Measurements from ENCODE around the gene PDP2.

The PDP2 gene

GRCh38 chr16:66849021-66849420 is 31.3 kb upstream of the PDP2 start:
- TF ChIP-seq CTCF (IDR thresholded peaks at IDR 0.05; ENCODE audit: insufficient read depth, low read length, poor library complexity, severe bottlenecking): no peak
- Histone ChIP-seq H3K36me3 (ENCODE audit: control insufficient read depth, insufficient read depth, low read length) (no peaks in the 10 kb centered on the region), H3K4me3 (replicated peaks; ENCODE audit: low read depth, low read length) (no peak overlapping the region), H3K27me3 (replicated peaks; ENCODE audit: control insufficient read depth, insufficient read depth, low read length) (no peaks in the 10 kb centered on the region; the same call in none of the 2 replicates)
- no peak for DNase-seq (ENCODE audit: extremely low read depth, insufficient read length)

GRCh38 chr16:66849549-66849948 is 30.8 kb upstream of the PDP2 start:
- Histone ChIP-seq H3K36me3 (ENCODE audit: control insufficient read depth, insufficient read depth, low read length) (no peaks in the 10 kb centered on the region), H3K4me3 (replicated peaks; ENCODE audit: low read depth, low read length) (no peak overlapping the region), H3K27me3 (replicated peaks; ENCODE audit: control insufficient read depth, insufficient read depth, low read length) (no peaks in the 10 kb centered on the region; the same call in none of the 2 replicates)
- no peak for DNase-seq (ENCODE audit: extremely low read depth, insufficient read length)
- no peak for TF ChIP-seq CTCF (IDR thresholded peaks at IDR 0.05; ENCODE audit: insufficient read depth, low read length, poor library complexity, severe bottlenecking)

- H3K4me3 ChIP-seq (replicated peaks; ENCODE audit: low read depth, low read length): no peak overlapping the region
- no peaks in the 10 kb centered on the region; the same call in 1 of the 2 replicates for H3K27me3 ChIP-seq (replicated peaks; ENCODE audit: control insufficient read depth, insufficient read depth, low read length)
- no peak for DNase-seq (ENCODE audit: extremely low read depth, insufficient read length)
- no peak for TF ChIP-seq CTCF (IDR thresholded peaks at IDR 0.05; ENCODE audit: insufficient read depth, low read length, poor library complexity, severe bottlenecking)
- H3K36me3 ChIP-seq (ENCODE audit: control insufficient read depth, insufficient read depth, low read length): no peaks in the 10 kb centered on the region
Observed at GRCh38 chr16:66850115-66850815, 30.1 kb upstream of the PDP2 start.

- H3K36me3 ChIP-seq (ENCODE audit: control insufficient read depth, insufficient read depth, low read length): no peaks in the 10 kb centered on the region
- DNase-seq (ENCODE audit: extremely low read depth, insufficient read length): no peak
- TF ChIP-seq CTCF (IDR thresholded peaks at IDR 0.05; ENCODE audit: insufficient read depth, low read length, poor library complexity, severe bottlenecking): no peak
- no peak overlapping the region for H3K4me3 ChIP-seq (replicated peaks; ENCODE audit: low read depth, low read length)
- H3K27me3 ChIP-seq (replicated peaks; ENCODE audit: control insufficient read depth, insufficient read depth, low read length): no peaks in the 10 kb centered on the region; the same call in 1 of the 2 replicates
Observed at GRCh38 chr16:66851166-66851964, 28.9 kb upstream of the PDP2 start.

- DNase-seq (ENCODE audit: extremely low read depth, insufficient read length): no peak
- Histone ChIP-seq H3K27me3 (replicated peaks; ENCODE audit: control insufficient read depth, insufficient read depth, low read length) (no peaks in the 10 kb centered on the region), H3K4me3 (replicated peaks; ENCODE audit: low read depth, low read length) (no peak overlapping the region), H3K36me3 (ENCODE audit: control insufficient read depth, insufficient read depth, low read length) (no peaks in the 10 kb centered on the region)
- TF ChIP-seq CTCF (IDR thresholded peaks at IDR 0.05; ENCODE audit: insufficient read depth, low read length, poor library complexity, severe bottlenecking): no peak
Observed at GRCh38 chr16:66853261-66854139, 26.8 kb upstream of the PDP2 start.

All from GM06990 (cell line).